Stomach (tissue), 4 donors: ENCODE measurements around the gene KCNA2.

Experiments used
- CTCF ChIP-seq, 7 experiments: fragments of 450-650 bp in 4 of 7; fragments of 200-600 bp in 3 of 7; sonication (generic) in 3 of 7; IDR thresholded peaks; one replicate each; pipeline ENCODE4 v1.5.1; 2016 to 2019; ENCODE audit warnings: antibody characterized with exemption in 7 of 7, control low read depth in 2 of 7, mild to moderate bottlenecking in 1 of 7
- EP300 ChIP-seq: sonication (generic); formaldehyde crosslinking; IDR thresholded peaks from one replicate; pipeline ENCODE4 v1.6.1; 2017; ENCODE audit warnings: antibody characterized with exemption
- POLR2AphosphoS5 ChIP-seq, 3 donors: sonication (generic); formaldehyde crosslinking; IDR thresholded peaks; one replicate each; pipeline ENCODE4 v1.6.1; 2016; ENCODE audit warnings: antibody characterized with exemption in 3 of 3

- TF ChIP-seq CTCF (IDR thresholded peaks at IDR 0.05) (no peak), POLR2AphosphoS5 (IDR thresholded peaks at IDR 0.05) (no peak), EP300 (no peak)
Measured at GRCh38 chr1:110617589-110617988, 11.4 kb upstream of the KCNA2 start.
